ENCODE results near the gene ITGB8.

GRCh38 chr7:20296901-20297300 lies 33.8 kb upstream of the ITGB8 start:
- no peak for TF ChIP-seq CTCF (conservative IDR thresholded peaks at IDR 0.05)
- no peak for TF ChIP-seq ZFX (IDR thresholded peaks at IDR 0.05)

Data from C4-2B (cell line).